IMR-90 (cell line): ENCODE data around the gene DLGAP3. TPM values are rescaled to one million over a fixed set of nuclear protein-coding genes. Genes with fewer than 3 reads are reported as not detected.

Experiments
- ATAC-seq: fragments of 200-7000 bp; cut with Tn5 transposase; 2 replicates; pipeline ENCODE4 v1.9.1; 2020; ENCODE audit warnings: low read depth, mild to moderate bottlenecking, moderate library complexity
- BruUV-seq: library from RNA; stranded (reverse); fragments of 400-500 nt; replicated peaks from 2 replicates; lab custom pipeline; 2021; lab: Mats Ljungman, UMichigan
- CTCF ChIA-PET: fragments of 300-600 bp; formaldehyde crosslinking; extraction: SDS; loops from one replicate; lab custom pipeline; 2021; ENCODE audit warnings: antibody characterized with exemption; lab: Yijun Ruan, JAX
- POLR2A ChIA-PET: fragments of 300-600 bp; sonication (Branson Sonifier 250); formaldehyde crosslinking; loops from one replicate; lab custom pipeline; 2022; ENCODE audit warnings: antibody characterized with exemption; ENCODE audit not compliant: unreplicated experiment; lab: Charles Lee
- DNase-seq: peaks from one replicate; pipeline ENCODE4 v3.0.0; 2013
- H2AFZ ChIP-seq: replicated peaks from 2 replicates; pipeline ENCODE3; 2013; ENCODE audit warnings: low read length, mild to moderate bottlenecking; ENCODE audit not compliant: poor library complexity
- H2AK5ac ChIP-seq: 2 replicates; pipeline ENCODE4 v1.6.1; 2013; ENCODE audit warnings: low read depth, low read length, inconsistent platforms
- H2AK9ac ChIP-seq: replicated peaks from 2 replicates; pipeline ENCODE3; 2013; ENCODE audit warnings: mild to moderate bottlenecking, low read depth, low read length, moderate library complexity; ENCODE audit not compliant: poor library complexity
- H2BK120ac ChIP-seq: 2 replicates; pipeline ENCODE4 v1.6.1; 2013; ENCODE audit warnings: low read depth, low read length, inconsistent platforms
- H2BK15ac ChIP-seq: 3 replicates; pipeline ENCODE4 v1.6.1; 2013; ENCODE audit warnings: low read depth, low read length, inconsistent platforms
- H2BK20ac ChIP-seq: 2 replicates; pipeline ENCODE4 v1.6.1; 2013; ENCODE audit warnings: low read depth, mild to moderate bottlenecking, inconsistent platforms, low read length, moderate library complexity
- H2BK5ac ChIP-seq: 2 replicates; pipeline ENCODE4 v1.6.1; 2013; ENCODE audit warnings: mild to moderate bottlenecking, low read depth, low read length, inconsistent platforms; ENCODE audit not compliant: poor library complexity, severe bottlenecking
- H3K14ac ChIP-seq: replicated peaks from 2 replicates; pipeline ENCODE4 v1.6.1; 2013; ENCODE audit warnings: low read depth, low read length, inconsistent platforms
- H3K18ac ChIP-seq: 2 replicates; pipeline ENCODE4 v1.6.1; 2013; ENCODE audit warnings: low read depth, low read length, control low read depth
- H3K23ac ChIP-seq: 2 replicates; pipeline ENCODE4 v1.6.1; 2013; ENCODE audit warnings: low read depth, low read length, inconsistent platforms
- H3K27ac ChIP-seq: 2 replicates; pipeline ENCODE4 v1.5.1; 2013; ENCODE audit warnings: mild to moderate bottlenecking, control low read depth, low read length; ENCODE audit not compliant: insufficient read depth
- H3K27me3 ChIP-seq: 2 replicates; pipeline ENCODE4 v1.6.1; 2013; ENCODE audit warnings: low read length; ENCODE audit not compliant: control insufficient read depth, insufficient read depth
- H3K36me3 ChIP-seq: 2 replicates; pipeline ENCODE4 v1.6.1; 2013; ENCODE audit warnings: low read length, mixed read lengths; ENCODE audit not compliant: control insufficient read depth, insufficient read depth
- H3K4ac ChIP-seq: 2 replicates; pipeline ENCODE4 v1.6.1; 2013; ENCODE audit warnings: low read depth, low read length, inconsistent platforms
- H3K4me1 ChIP-seq: 2 replicates; pipeline ENCODE4 v1.6.1; 2013; ENCODE audit warnings: low read length, mixed read lengths; ENCODE audit not compliant: control insufficient read depth, insufficient read depth
- H3K4me2 ChIP-seq: 2 replicates; pipeline ENCODE4 v1.6.1; 2013; ENCODE audit warnings: low read depth, mild to moderate bottlenecking, control low read depth, low read length, moderate library complexity
- H3K4me3 ChIP-seq: 2 replicates; pipeline ENCODE4 v1.5.1; 2013; ENCODE audit warnings: low read depth, mild to moderate bottlenecking, control low read depth, low read length, moderate library complexity; ENCODE audit not compliant: insufficient read depth
- H3K56ac ChIP-seq: 2 replicates; pipeline ENCODE4 v1.6.1; 2013; ENCODE audit warnings: low read length, inconsistent platforms; ENCODE audit not compliant: insufficient read depth; ENCODE audit errors: extremely low read depth
- H3K79me1 ChIP-seq, 2 experiments: 2 replicates each; pipeline ENCODE4 v1.6.1; 2013; ENCODE audit warnings: low read length in 2 of 2, inconsistent platforms in 1 of 2, low read depth in 1 of 2
- H3K9ac ChIP-seq: 2 replicates; pipeline ENCODE4 v1.6.1; 2013; ENCODE audit warnings: low read depth, low read length, control low read depth
- H3K9me1 ChIP-seq: 2 replicates; pipeline ENCODE4 v1.6.1; 2013; ENCODE audit warnings: low read length, inconsistent platforms; ENCODE audit not compliant: insufficient read depth
- H3K9me3 ChIP-seq: 2 replicates; pipeline ENCODE4 v1.6.1; 2013; ENCODE audit warnings: low read length; ENCODE audit not compliant: control insufficient read depth, insufficient read depth
- H4K20me1 ChIP-seq: 2 replicates; pipeline ENCODE4 v1.6.1; 2013; ENCODE audit warnings: low read length, inconsistent platforms; ENCODE audit not compliant: insufficient read depth
- H4K5ac ChIP-seq: 2 replicates; pipeline ENCODE4 v1.6.1; 2013; ENCODE audit warnings: mild to moderate bottlenecking, low read depth, low read length, control low read depth
- H4K8ac ChIP-seq, 2 experiments: 2 replicates each; pipeline ENCODE4 v1.6.1; 2013; ENCODE audit warnings: low read depth in 2 of 2, low read length in 2 of 2, control low read depth in 1 of 2, inconsistent platforms in 1 of 2
- H4K91ac ChIP-seq: 2 replicates; pipeline ENCODE4 v1.6.1; 2013; ENCODE audit warnings: low read depth, low read length, inconsistent platforms; ENCODE audit not compliant: insufficient read depth
- CHD1 ChIP-seq: IDR thresholded peaks from 2 replicates; pipeline ENCODE4 v1.6.1; 2012; ENCODE audit warnings: low read depth, low read length, improper control_type of control experiment
- MAZ ChIP-seq: IDR thresholded peaks from 2 replicates; pipeline ENCODE4 v1.6.1; 2012; ENCODE audit warnings: low read depth, mild to moderate bottlenecking, low read length, improper control_type of control experiment, moderate library complexity, borderline replicate concordance
- NFE2L2 ChIP-seq: fragments of 150-350 bp; IDR thresholded peaks from 2 replicates; pipeline ENCODE4 v1.6.1; 2016; ENCODE audit warnings: low read depth, mild to moderate bottlenecking, low read length
- POLR2A ChIP-seq: IDR thresholded peaks from 2 replicates; pipeline ENCODE4 v1.6.1; 2012; ENCODE audit warnings: mild to moderate bottlenecking, low read depth, low read length
- RAD21 ChIP-seq: IDR thresholded peaks from 2 replicates; pipeline ENCODE4 v1.6.1; 2012; ENCODE audit warnings: low read length, improper control_type of control experiment
- RCOR1 ChIP-seq: IDR thresholded peaks from 2 replicates; pipeline ENCODE4 v1.6.1; 2012; ENCODE audit warnings: mild to moderate bottlenecking, low read length, improper control_type of control experiment; ENCODE audit not compliant: insufficient replicate concordance
- RFX5 ChIP-seq: IDR thresholded peaks from 2 replicates; pipeline ENCODE4 v1.8.0; 2012; ENCODE audit warnings: low read depth, mild to moderate bottlenecking, low read length, moderate library complexity
- SMC3 ChIP-seq: fragments of 150-350 bp; IDR thresholded peaks from 2 replicates; pipeline ENCODE4 v1.6.1; 2016; ENCODE audit warnings: low read depth, mild to moderate bottlenecking, antibody characterized with exemption, low read length, moderate library complexity
- WGBS, 2 experiments: methylation state at CpG; one replicate each; pipeline versions ENCODE4 v1.1.5 to v1.1.7; 2013; ENCODE audit warnings: missing lambda C conversion rate in 2 of 2; ENCODE audit not compliant: insufficient read length in 1 of 2; ENCODE audit errors: extremely low coverage in 2 of 2; 5-methylcytosine and 5-hydroxymethylcytosine counted together
- dilution Hi-C: fragments of 300-500 bp; cut with HindIII; formaldehyde crosslinking; loops from one replicate; pipeline ENCODE4 v1.14.3; 2018; ENCODE audit warnings: low sequenced_read_pairs; ENCODE audit not compliant: unreplicated experiment
- in situ Hi-C: fragments of 300-500 bp; cut with MboI; formaldehyde crosslinking; loops from 3 replicates; pipeline ENCODE4 v1.14.3; 2019; ENCODE audit warnings: low sequenced_read_pairs, inconsistent platforms, mixed read lengths
- intact Hi-C: fragments of 100-400 bp; cut with micrococcal nuclease; formaldehyde crosslinking; loops from 2 replicates; pipeline ENCODE4 v1.10.0; 2022
- polyA plus RNA-seq, 3 experiments: library from polyadenylated mRNA; depleted of rRNA; stranded (reverse); fragments of >200 nt; gene quantifications; 2 replicates each; pipeline ENCODE4 v1.2.3, GENCODE V29; 2012; ENCODE audit warnings: low replicate concordance in 1 of 3
- total RNA-seq: library from RNA; depleted of rRNA; stranded (reverse); fragments of >200 nt; gene quantifications from 2 replicates; pipeline ENCODE4 v1.2.3, GENCODE V29; 2012
- TF ChIP-seq, protein P1 (sequence below): fragments of 150-350 bp; IDR thresholded peaks from 2 replicates; pipeline ENCODE4 v1.6.1; 2016; ENCODE audit warnings: low read depth, mild to moderate bottlenecking, low read length, moderate library complexity, borderline replicate concordance

The DLGAP3 gene
- total and polyA plus RNA-seq, 2 of the 4 experiments (the other 2 are of a cell fraction) = 0.02 TPM; not detected in 1

GRCh38 chr1:34929853-34930701, 627 bp upstream of the DLGAP3 start (continued):
- TF ChIP-seq CHD1 (no peak), MAZ (no peak)

DNA sequence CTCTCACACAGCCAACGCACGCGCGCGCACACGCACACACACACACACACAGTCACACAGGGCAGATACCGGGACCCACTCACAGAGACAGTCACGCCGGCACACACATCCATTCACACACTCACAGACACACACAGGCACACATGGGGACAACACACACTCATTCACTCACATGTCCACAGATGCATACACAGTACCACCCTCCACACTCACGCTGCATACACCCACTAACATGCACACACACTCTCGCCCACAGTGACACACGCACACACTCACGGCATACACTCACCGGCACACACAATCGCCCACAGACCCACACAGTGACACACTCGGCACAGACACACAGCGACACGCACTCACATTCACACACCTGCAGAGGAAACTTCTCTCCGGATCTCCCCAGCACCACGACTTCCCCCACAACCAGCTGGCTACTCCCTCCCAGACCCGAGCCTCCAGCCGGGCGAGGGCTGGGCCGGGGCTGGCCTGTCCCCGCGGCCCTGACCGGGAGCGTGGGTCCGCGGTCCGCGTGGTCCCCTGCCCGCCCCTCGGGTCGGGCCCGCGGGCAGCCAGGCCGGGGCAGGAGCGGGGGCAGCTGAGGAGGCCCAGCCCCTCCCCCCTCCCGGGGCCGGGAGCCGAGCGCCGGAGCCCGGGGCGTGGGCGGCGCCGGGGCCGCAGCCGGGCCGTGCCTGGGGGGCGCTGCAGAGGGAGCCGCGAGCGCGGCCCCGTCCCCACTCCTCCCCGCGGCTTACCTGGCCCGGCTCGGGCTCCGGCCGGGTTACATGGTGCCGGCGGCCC, 552 bp downstream of the DLGAP3 start:
- ChIA-PET POLR2A (no interaction called here), CTCF (no interaction called here)
- no TSS peak for BruUV-seq
- no peak overlapping the region for H3K56ac ChIP-seq
- no peak overlapping the region for H4K5ac ChIP-seq
- peaks cover 52% of the 10 kb centered on the region for H3K27me3 ChIP-seq
- H3K23ac ChIP-seq = peak overlapping the region; percentile 24; the same call in 1 of the 2 replicates
- H2BK15ac ChIP-seq = no peak overlapping the region
- H3K36me3 ChIP-seq = no peaks in the 10 kb centered on the region
- H4K91ac ChIP-seq = no peak overlapping the region
- dilution Hi-C loops (no loop called here), in situ Hi-C loops (no loop called here), intact Hi-C loops (no loop called here)
- H3K27ac ChIP-seq = no peak overlapping the region
- H2BK20ac ChIP-seq = no peak overlapping the region
- H3K18ac ChIP-seq = no peak overlapping the region
- H3K4me3 ChIP-seq = peak overlapping the region; percentile 37; the same call in 1 of the 2 replicates
- peak overlapping the region; percentile 24 for H2AK9ac ChIP-seq
- H3K9me3 ChIP-seq = no peaks in the 10 kb centered on the region; the same call in 1 of the 2 replicates
- no peak overlapping the region for H3K9ac ChIP-seq
- H3K14ac ChIP-seq = no peak overlapping the region
- DNase-seq = no peak
- peaks cover 3% of the 10 kb centered on the region; the same call in 1 of the 2 replicates for H3K4me1 ChIP-seq
- peak overlapping the region; percentile 75 for H2AFZ ChIP-seq
- H2BK5ac ChIP-seq = no peak overlapping the region
- WGBS, 2 experiments = 13% methylated on average over 18 of the region's 66 CpGs; no CpG with 5 or more reads in 1 of the 2 experiments
- no peaks in the 10 kb centered on the region for H3K79me1 ChIP-seq
- peaks cover 3% of the 10 kb centered on the region; the same call in 1 of the 2 replicates for H4K20me1 ChIP-seq
- ATAC-seq = peak; percentile 36
- peaks cover 3% of the 10 kb centered on the region; the same call in 1 of the 2 replicates for H3K9me1 ChIP-seq
- no peak for TF ChIP-seq POLR2A
- TF ChIP-seq RFX5 = no peak
- no peak for TF ChIP-seq NFE2L2
- no peak for TF ChIP-seq MAZ
- no peak for TF ChIP-seq CHD1
- TF ChIP-seq SMC3 = no peak
- TF ChIP-seq RCOR1 = no peak
- TF ChIP-seq RAD21 = no peak
- TF ChIP-seq, protein P1, sequence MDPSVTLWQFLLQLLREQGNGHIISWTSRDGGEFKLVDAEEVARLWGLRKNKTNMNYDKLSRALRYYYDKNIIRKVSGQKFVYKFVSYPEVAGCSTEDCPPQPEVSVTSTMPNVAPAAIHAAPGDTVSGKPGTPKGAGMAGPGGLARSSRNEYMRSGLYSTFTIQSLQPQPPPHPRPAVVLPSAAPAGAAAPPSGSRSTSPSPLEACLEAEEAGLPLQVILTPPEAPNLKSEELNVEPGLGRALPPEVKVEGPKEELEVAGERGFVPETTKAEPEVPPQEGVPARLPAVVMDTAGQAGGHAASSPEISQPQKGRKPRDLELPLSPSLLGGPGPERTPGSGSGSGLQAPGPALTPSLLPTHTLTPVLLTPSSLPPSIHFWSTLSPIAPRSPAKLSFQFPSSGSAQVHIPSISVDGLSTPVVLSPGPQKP = no peak
- no peak overlapping the region for H2AK5ac ChIP-seq
- H4K8ac ChIP-seq = no peak overlapping the region
- no peak overlapping the region for H2BK120ac ChIP-seq
- H3K4ac ChIP-seq = no peak overlapping the region
- H3K4me2 ChIP-seq = peak overlapping the region; percentile 68; the same call in 1 of the 2 replicates
